H9 (cell line): ENCODE measurements around the gene C3orf62. TPM values are rescaled to one million over a fixed set of nuclear protein-coding genes. Genes with fewer than 3 reads are reported as not detected.

Source experiments
- DNase-seq: peaks from one replicate; pipeline ENCODE4 v3.0.0-alpha.2; 2017
- H2AFZ ChIP-seq: one replicate; pipeline ENCODE4 v1.6.1; 2013; ENCODE audit warnings: mild to moderate bottlenecking, low read length, control low read depth, moderate library complexity
- H2AK5ac ChIP-seq: 2 replicates; pipeline ENCODE4 v1.6.1; 2013; ENCODE audit warnings: low read length, control low read depth, mixed read lengths; ENCODE audit not compliant: insufficient read length
- H2BK120ac ChIP-seq: one replicate; pipeline ENCODE4 v1.6.1; 2013; ENCODE audit warnings: low read depth, mild to moderate bottlenecking, low read length, control low read depth, inconsistent platforms; ENCODE audit not compliant: poor library complexity, severe bottlenecking
- H2BK12ac ChIP-seq: 2 replicates; pipeline ENCODE4 v1.6.1; 2013; ENCODE audit warnings: low read length, control low read depth, mixed read lengths, low read depth; ENCODE audit not compliant: insufficient read length
- H2BK15ac ChIP-seq: 2 replicates; pipeline ENCODE4 v1.6.1; 2013; ENCODE audit warnings: low read depth, low read length, control low read depth
- H2BK20ac ChIP-seq: one replicate; pipeline ENCODE4 v1.6.1; 2013; ENCODE audit warnings: low read depth, mild to moderate bottlenecking, low read length, control low read depth, inconsistent platforms; ENCODE audit not compliant: poor library complexity, severe bottlenecking
- H2BK5ac ChIP-seq: 2 replicates; pipeline ENCODE4 v1.6.1; 2013; ENCODE audit warnings: low read length, control low read depth, mixed read lengths; ENCODE audit not compliant: insufficient read length
- H3K14ac ChIP-seq: 2 replicates; pipeline ENCODE4 v1.6.1; 2013; ENCODE audit warnings: low read length, control low read depth; ENCODE audit not compliant: insufficient read depth
- H3K18ac ChIP-seq: 2 replicates; pipeline ENCODE4 v1.6.1; 2013; ENCODE audit warnings: low read depth, mild to moderate bottlenecking, mixed read lengths, low read length, control low read depth; ENCODE audit not compliant: insufficient read length
- H3K23ac ChIP-seq: 2 replicates; pipeline ENCODE4 v1.6.1; 2013; ENCODE audit warnings: low read length, control low read depth, mixed read lengths, low read depth; ENCODE audit not compliant: insufficient read length
- H3K23me2 ChIP-seq: 2 replicates; pipeline ENCODE4 v1.6.1; 2013; ENCODE audit warnings: low read depth, mild to moderate bottlenecking, mixed read lengths, low read length, control low read depth; ENCODE audit not compliant: insufficient read length, poor library complexity, severe bottlenecking
- H3K27ac ChIP-seq: 2 replicates; pipeline ENCODE4 v1.5.1; 2013; ENCODE audit warnings: low read length, control low read depth, mixed read lengths, low read depth; ENCODE audit not compliant: insufficient read length
- H3K27me3 ChIP-seq: 2 replicates; pipeline ENCODE4 v1.6.1; 2013; ENCODE audit warnings: low read length, control low read depth, inconsistent platforms; ENCODE audit not compliant: insufficient read depth
- H3K4ac ChIP-seq: 2 replicates; pipeline ENCODE4 v1.6.1; 2013; ENCODE audit warnings: low read depth, mild to moderate bottlenecking, control low read depth, inconsistent platforms, low read length, moderate library complexity
- H3K4me1 ChIP-seq: 2 replicates; pipeline ENCODE4 v1.6.1; 2013; ENCODE audit warnings: low read length, control low read depth, inconsistent platforms; ENCODE audit not compliant: insufficient read depth
- H3K4me2 ChIP-seq: 2 replicates; pipeline ENCODE4 v1.6.1; 2013; ENCODE audit warnings: low read length, control low read depth, mixed read lengths; ENCODE audit not compliant: insufficient read length, insufficient read depth
- H3K56ac ChIP-seq: 2 replicates; pipeline ENCODE4 v1.6.1; 2013; ENCODE audit warnings: low read depth, mild to moderate bottlenecking, mixed read lengths, low read length, control low read depth; ENCODE audit not compliant: insufficient read length
- H3K79me1 ChIP-seq: 2 replicates; pipeline ENCODE4 v1.6.1; 2013; ENCODE audit warnings: low read depth, mild to moderate bottlenecking, moderate library complexity, low read length, control low read depth, inconsistent platforms; ENCODE audit not compliant: insufficient read depth, poor library complexity, severe bottlenecking
- H3K79me2 ChIP-seq: 2 replicates; pipeline ENCODE4 v1.6.1; 2013; ENCODE audit warnings: low read length, control low read depth, inconsistent platforms; ENCODE audit not compliant: insufficient read depth
- H3K9ac ChIP-seq: 2 replicates; pipeline ENCODE4 v1.6.1; 2013; ENCODE audit warnings: low read length, control low read depth, mixed read lengths; ENCODE audit not compliant: insufficient read length; ENCODE audit errors: extremely low read depth
- H3K9me3 ChIP-seq: one replicate; pipeline ENCODE4 v1.6.1; 2013; ENCODE audit warnings: low read depth, low read length, inconsistent platforms; ENCODE audit not compliant: control insufficient read depth
- H3T11ph ChIP-seq: one replicate; pipeline ENCODE4 v1.6.1; 2013; ENCODE audit warnings: mild to moderate bottlenecking, low read length, control low read depth, inconsistent platforms
- H4K20me1 ChIP-seq: one replicate; pipeline ENCODE4 v1.6.1; 2013; ENCODE audit not compliant: control insufficient read depth, insufficient read length, insufficient read depth
- H4K5ac ChIP-seq: 2 replicates; pipeline ENCODE4 v1.6.1; 2013; ENCODE audit warnings: low read depth, mild to moderate bottlenecking, mixed read lengths, low read length, control low read depth; ENCODE audit not compliant: insufficient read length
- H4K8ac ChIP-seq: replicated peaks from 2 replicates; pipeline ENCODE4 v1.6.1; 2013; ENCODE audit warnings: low read length, control low read depth, mixed read lengths, low read depth; ENCODE audit not compliant: insufficient read length
- H4K91ac ChIP-seq: 2 replicates; pipeline ENCODE4 v1.6.1; 2013; ENCODE audit warnings: low read depth, mild to moderate bottlenecking, moderate library complexity, mixed read lengths, low read length, control low read depth; ENCODE audit not compliant: insufficient read length
- H3K27ac Mint-ChIP-seq, 3 experiments: 2 replicates in 2 of 3; 3 replicates in 1 of 3; pipeline ENCODE4 v1.8.0; 2020 to 2021; ENCODE audit warnings: mixed read lengths in 3 of 3, mild to moderate bottlenecking in 1 of 3, moderate library complexity in 1 of 3
- H3K27me3 Mint-ChIP-seq: 2 replicates; pipeline ENCODE4 v1.8.0; 2021; ENCODE audit warnings: low read depth, mild to moderate bottlenecking, moderate library complexity, mixed read lengths
- H3K36me3 Mint-ChIP-seq, 3 experiments: 2 replicates in 2 of 3; 3 replicates in 1 of 3; pipeline ENCODE4 v1.8.0; 2020 to 2021; ENCODE audit warnings: low read depth in 3 of 3, mixed read lengths in 3 of 3; ENCODE audit not compliant: insufficient read depth in 1 of 3
- H3K4me1 Mint-ChIP-seq, 2 experiments: 2 replicates each; pipeline ENCODE4 v1.8.0; 2020; ENCODE audit warnings: mixed read lengths in 2 of 2
- H3K4me3 Mint-ChIP-seq, 2 experiments: 2 replicates in 1 of 2; 3 replicates in 1 of 2; pipeline ENCODE4 v1.8.0; 2020 to 2021; ENCODE audit warnings: mild to moderate bottlenecking in 2 of 2, mixed read lengths in 2 of 2, moderate library complexity in 1 of 2
- H3K9me3 Mint-ChIP-seq, 2 experiments: 2 replicates in 1 of 2; 3 replicates in 1 of 2; pipeline ENCODE4 v1.8.0; 2020; ENCODE audit warnings: mild to moderate bottlenecking in 2 of 2, mixed read lengths in 2 of 2, moderate library complexity in 1 of 2
- CTCF ChIP-seq: fragments of 200-600 bp; sonication (generic); conservative IDR thresholded peaks from 3 replicates; pipeline ENCODE4 v1.8.0; 2021; ENCODE audit warnings: antibody characterized with exemption, mild to moderate bottlenecking
- WGBS: extraction: QIAGEN DNeasy Blood & Tissue Kit; methylation state at CpG from one replicate; pipeline ENCODE4 v1.1.7; 2013; ENCODE audit warnings: missing lambda C conversion rate, low lambda C conversion rate, mixed read lengths; ENCODE audit not compliant: insufficient read length; ENCODE audit errors: extremely low coverage; 5-methylcytosine and 5-hydroxymethylcytosine counted together
- total RNA-seq: library from RNA; stranded (reverse); gene quantifications from 2 replicates; pipeline ENCODE4 v1.2.1, GENCODE V29; 2021

C3orf62 gene
- total RNA-seq, 1 experiment from 2014 or later = 4.5 TPM

- no peak overlapping the region for H3T11ph ChIP-seq
- peaks cover 2% of the 10 kb centered on the region for H3K23me2 ChIP-seq
- no peaks in the 10 kb centered on the region for H3K79me2 ChIP-seq
- H3K9me3 ChIP-seq = no peaks in the 10 kb centered on the region
- WGBS = no CpG with 5 or more reads among the region's 11 CpGs
- H3K27ac ChIP-seq = no peak overlapping the region
- H4K8ac ChIP-seq = no peak overlapping the region
- H3K4me1 Mint-ChIP-seq = no peaks in the 10 kb centered on the region
- H2BK20ac ChIP-seq = no peak overlapping the region
- no peak overlapping the region for H4K91ac ChIP-seq
- no peaks in the 10 kb centered on the region for H3K27me3 ChIP-seq
- no peak overlapping the region for H2BK120ac ChIP-seq
- no peak overlapping the region for H2BK12ac ChIP-seq
- H2AK5ac ChIP-seq = no peak overlapping the region
- peaks cover 3 to 43% (median 13%) of the 10 kb centered on the region in 3 experiments; a peak in 5 of 7 replicates for H3K36me3 Mint-ChIP-seq
- no peak for DNase-seq
- no peak overlapping the region for H2BK15ac ChIP-seq
- no peak overlapping the region; a peak in 1 of 7 replicates for H3K27ac Mint-ChIP-seq
- no peak overlapping the region for H3K56ac ChIP-seq
- no peak for TF ChIP-seq CTCF
- H3K4me1 ChIP-seq = no peaks in the 10 kb centered on the region
- no peaks in the 10 kb centered on the region for H4K20me1 ChIP-seq
- H3K23ac ChIP-seq = no peak overlapping the region
- H3K4me2 ChIP-seq = no peak overlapping the region
- H3K9me3 Mint-ChIP-seq = no peaks in the 10 kb centered on the region
- no peak overlapping the region for H4K5ac ChIP-seq
- no peak overlapping the region for H3K9ac ChIP-seq
- H3K4ac ChIP-seq = no peak overlapping the region
- no peaks in the 10 kb centered on the region for H3K27me3 Mint-ChIP-seq
- no peak overlapping the region for H3K18ac ChIP-seq
- H2BK5ac ChIP-seq = no peak overlapping the region
- H2AFZ ChIP-seq = no peak overlapping the region
- no peak overlapping the region for H3K14ac ChIP-seq
- no peaks in the 10 kb centered on the region for H3K79me1 ChIP-seq
- no peak overlapping the region for H3K4me3 Mint-ChIP-seq
Observed at GRCh38 chr3:49273825-49274532, 3.1 kb downstream of the C3orf62 start.
